ENCODE results near the gene BNIP5. TPM values are rescaled to one million over a fixed set of nuclear protein-coding genes. Genes with fewer than 3 reads are reported as not detected.

The BNIP5 gene
- total and polyA plus RNA-seq, 3 experiments from 2014 or later = not detected

DNA sequence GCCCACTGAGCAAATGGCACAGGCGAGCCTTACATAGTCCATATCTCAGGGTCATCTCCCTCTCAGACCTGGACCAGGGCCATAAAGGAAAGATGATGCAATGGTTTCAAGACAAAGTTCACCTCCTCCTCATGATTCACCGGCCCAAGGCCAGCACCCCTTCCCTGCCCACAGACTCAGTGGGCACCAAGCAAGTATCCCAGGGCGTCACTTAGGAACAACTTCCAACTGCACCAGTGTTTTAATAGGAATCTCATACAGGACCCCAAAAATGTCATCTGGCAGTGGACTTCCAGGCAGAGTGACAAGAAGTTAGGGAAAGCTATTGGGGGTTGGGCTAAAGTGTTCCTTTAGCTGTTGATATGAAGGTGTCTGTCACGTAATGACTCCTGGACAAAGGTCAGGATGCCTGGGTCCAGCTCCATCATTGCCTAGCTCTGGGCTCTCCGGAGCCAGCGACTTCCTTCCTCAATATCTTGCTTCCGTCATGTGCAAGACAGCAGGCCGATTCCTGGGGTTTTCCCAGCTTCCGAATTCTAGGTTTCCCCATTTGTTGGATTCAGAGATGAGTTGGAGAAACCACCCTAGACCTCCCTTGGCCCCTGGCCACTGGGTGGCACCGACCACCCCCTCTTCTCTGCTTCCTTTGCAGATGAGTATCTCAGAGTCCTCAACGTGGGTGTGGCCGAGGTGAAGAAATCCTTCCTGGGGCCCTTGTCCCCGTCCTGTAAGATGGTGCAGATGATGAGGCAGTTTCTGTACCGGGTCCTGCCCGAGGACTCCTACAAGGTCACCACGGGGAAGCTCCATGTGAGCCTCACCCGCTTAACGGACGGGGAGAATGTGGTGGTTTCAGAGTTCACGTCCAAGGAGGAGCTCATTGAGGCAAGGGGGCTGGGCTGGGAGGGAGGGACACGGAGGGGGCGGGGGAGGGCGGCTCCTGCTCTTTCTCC, 45.7 kb downstream of the BNIP5 start:
- CTCF ChIA-PET = interaction anchor here (3.6 kb wide), 1 partner anchor 11 kb away, joined by 19 read pairs; no protein-coding TSS in a partner anchor
- no peak for DNase-seq

GRCh38 chr6:36289281-36289878, 47.3 kb downstream of the BNIP5 start:
- POLR2A ChIA-PET = interaction anchor here (0.5 kb wide), 1 partner anchor 40 kb away, joined by 8 read pairs; no protein-coding TSS in a partner anchor

More for the DNA sequence above, 45.7 kb downstream of the BNIP5 start:
- Mint-ChIP-seq H3K36me3 (no peaks in the 10 kb centered on the region), H3K4me3 (no peak overlapping the region), H3K27ac (peak overlapping the region in 1 of 8 donors; percentile 5), H3K4me1 (peaks cover 4 to 7% (median 7%) of the 10 kb centered on the region in 3 donors), H3K27me3 (peaks cover 16 to 24% of the 10 kb centered on the region in 2 donors), H3K9me3 (no peaks in the 10 kb centered on the region)
- POLR2A ChIA-PET = no interaction called here
- no peak overlapping the region for H3K4me3 ChIP-seq (ENCODE audit: low read length)
- H3K27me3 ChIP-seq (ENCODE audit: insufficient read depth, low read length, poor library complexity, severe bottlenecking) = peaks cover under 1% of the 10 kb centered on the region
- H3K9me3 ChIP-seq (ENCODE audit: low read length) = no peaks in the 10 kb centered on the region
- H3K4me1 ChIP-seq (ENCODE audit: insufficient read depth, low read length) = peaks cover 10% of the 10 kb centered on the region
- H3K36me3 ChIP-seq (ENCODE audit: insufficient read depth, low read length) = no peaks in the 10 kb centered on the region
- no peak overlapping the region for H3K27ac ChIP-seq (ENCODE audit: low read depth, low read length)

GRCh38 chr6:36286858-36287257, 49.8 kb downstream of the BNIP5 start:
- ChIA-PET POLR2A (no interaction called here), CTCF (interaction anchor here (2.1 kb wide), 1 partner anchor 54 kb away, joined by 7 read pairs; no protein-coding TSS in a partner anchor)
- peaks cover 10% of the 10 kb centered on the region for H3K4me1 ChIP-seq (ENCODE audit: insufficient read depth, low read length)
- Mint-ChIP-seq H3K9me3 (no peaks in the 10 kb centered on the region), H3K27ac (no peak overlapping the region), H3K36me3 (peaks cover 0 to 6% (median 0%) of the 10 kb centered on the region in 3 donors), H3K27me3 (peaks cover 25 to 54% of the 10 kb centered on the region in 2 donors), H3K4me3 (no peak overlapping the region), H3K4me1 (peaks cover 4 to 7% (median 7%) of the 10 kb centered on the region in 3 donors)
- no peaks in the 10 kb centered on the region for H3K36me3 ChIP-seq (ENCODE audit: insufficient read depth, low read length)
- no peak overlapping the region for H3K4me3 ChIP-seq (ENCODE audit: low read length)
- peaks cover 24% of the 10 kb centered on the region for H3K27me3 ChIP-seq (ENCODE audit: insufficient read depth, low read length, poor library complexity, severe bottlenecking)
- no peaks in the 10 kb centered on the region for H3K9me3 ChIP-seq (ENCODE audit: low read length)
- DNase-seq = no peak
- H3K27ac ChIP-seq (ENCODE audit: low read depth, low read length) = no peak overlapping the region

More at GRCh38 chr6:36289281-36289878, 47.3 kb downstream of the BNIP5 start:
- Histone ChIP-seq H3K27ac (ENCODE audit: low read depth, low read length) (no peak overlapping the region), H3K4me3 (ENCODE audit: low read length) (no peak overlapping the region), H3K36me3 (ENCODE audit: insufficient read depth, low read length) (no peaks in the 10 kb centered on the region), H3K27me3 (ENCODE audit: insufficient read depth, low read length, poor library complexity, severe bottlenecking) (peaks cover 15% of the 10 kb centered on the region), H3K4me1 (ENCODE audit: insufficient read depth, low read length) (peaks cover 10% of the 10 kb centered on the region), H3K9me3 (ENCODE audit: low read length) (no peaks in the 10 kb centered on the region)
- H3K27me3 Mint-ChIP-seq = peaks cover 23 to 38% of the 10 kb centered on the region in 2 donors
- peaks cover 4 to 7% (median 7%) of the 10 kb centered on the region in 3 donors for H3K4me1 Mint-ChIP-seq
- CTCF ChIA-PET = interaction anchor here (1.2 to 2.3 kb wide), 2 partner anchors 13 to 71 kb away, joined by 3 to 5 read pairs; no protein-coding TSS in a partner anchor
- H3K4me3 Mint-ChIP-seq = no peak overlapping the region
- DNase-seq = no peak
- H3K9me3 Mint-ChIP-seq = no peaks in the 10 kb centered on the region
- no peak overlapping the region for H3K27ac Mint-ChIP-seq
- no peaks in the 10 kb centered on the region for H3K36me3 Mint-ChIP-seq

GRCh38 chr6:36285797-36286196, 50.9 kb downstream of the BNIP5 start:
- H3K36me3 ChIP-seq (ENCODE audit: insufficient read depth, low read length) = no peaks in the 10 kb centered on the region
- ChIA-PET CTCF (interaction anchor here (2.1 kb wide), 1 partner anchor 55 kb away, joined by 7 read pairs; no protein-coding TSS in a partner anchor), POLR2A (no interaction called here)
- Mint-ChIP-seq H3K9me3 (no peaks in the 10 kb centered on the region), H3K4me3 (peak overlapping the region in 1 of 7 donors; percentile 30), H3K27me3 (peaks cover 32 to 54% of the 10 kb centered on the region in 2 donors), H3K36me3 (peaks cover 0 to 6% (median 0%) of the 10 kb centered on the region in 3 donors), H3K4me1 (peaks cover 4 to 7% (median 7%) of the 10 kb centered on the region in 3 donors), H3K27ac (no peak overlapping the region)
- H3K27ac ChIP-seq (ENCODE audit: low read depth, low read length) = no peak overlapping the region
- H3K27me3 ChIP-seq (ENCODE audit: insufficient read depth, low read length, poor library complexity, severe bottlenecking) = peaks cover 24% of the 10 kb centered on the region
- H3K9me3 ChIP-seq (ENCODE audit: low read length) = no peaks in the 10 kb centered on the region
- H3K4me3 ChIP-seq (ENCODE audit: low read length) = no peak overlapping the region
- H3K4me1 ChIP-seq (ENCODE audit: insufficient read depth, low read length) = peaks cover 10% of the 10 kb centered on the region
- no peak for DNase-seq

DNA sequence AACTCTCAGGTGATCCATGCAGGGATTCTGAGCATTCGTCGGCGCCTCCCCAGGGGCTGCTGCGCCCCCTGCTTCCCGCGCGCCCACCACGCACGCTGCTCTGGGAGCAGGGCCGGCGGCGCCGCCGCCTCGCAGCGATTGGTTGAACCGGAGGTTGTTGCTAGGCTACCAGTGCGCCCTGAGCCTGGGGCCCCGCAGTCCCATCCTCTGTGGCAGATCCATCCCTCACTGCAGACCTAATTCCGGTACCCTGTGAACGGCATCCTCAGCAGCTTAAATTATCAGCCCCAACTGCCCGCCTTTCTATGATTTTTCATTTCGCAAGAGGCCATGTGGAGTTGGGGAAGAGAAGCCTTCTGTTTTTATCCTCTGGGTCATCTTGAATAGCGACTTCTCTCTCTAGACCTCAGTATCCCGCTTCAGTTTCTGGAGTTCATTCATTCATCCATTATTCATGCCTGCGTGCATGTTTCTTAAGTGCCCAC, 51.5 kb downstream of the BNIP5 start:
- POLR2A ChIA-PET = no interaction called here
- Histone ChIP-seq H3K4me1 (ENCODE audit: insufficient read depth, low read length) (peaks cover 10% of the 10 kb centered on the region), H3K4me3 (ENCODE audit: low read length) (no peak overlapping the region), H3K27me3 (ENCODE audit: insufficient read depth, low read length, poor library complexity, severe bottlenecking) (peaks cover 24% of the 10 kb centered on the region), H3K9me3 (ENCODE audit: low read length) (no peaks in the 10 kb centered on the region), H3K27ac (ENCODE audit: low read depth, low read length) (no peak overlapping the region), H3K36me3 (ENCODE audit: insufficient read depth, low read length) (no peaks in the 10 kb centered on the region)
- Mint-ChIP-seq H3K36me3 (peaks cover 0 to 6% (median 0%) of the 10 kb centered on the region in 3 donors), H3K4me3 (peak overlapping the region in 1 of 7 donors; percentile 11), H3K9me3 (no peaks in the 10 kb centered on the region), H3K27me3 (peaks cover 35 to 56% of the 10 kb centered on the region in 2 donors), H3K27ac (no peak overlapping the region), H3K4me1 (peaks cover 4 to 7% (median 7%) of the 10 kb centered on the region in 3 donors)
- DNase-seq = no peak
- CTCF ChIA-PET = no interaction called here

- Histone ChIP-seq H3K27ac (ENCODE audit: low read depth, low read length) (no peak overlapping the region), H3K27me3 (ENCODE audit: insufficient read depth, low read length, poor library complexity, severe bottlenecking) (peaks cover 26% of the 10 kb centered on the region), H3K4me1 (ENCODE audit: insufficient read depth, low read length) (peaks cover 10% of the 10 kb centered on the region), H3K36me3 (ENCODE audit: insufficient read depth, low read length) (no peaks in the 10 kb centered on the region), H3K4me3 (ENCODE audit: low read length) (no peak overlapping the region), H3K9me3 (ENCODE audit: low read length) (no peaks in the 10 kb centered on the region)
- ChIA-PET POLR2A (no interaction called here), CTCF (no interaction called here)
- no peak overlapping the region for H3K27ac Mint-ChIP-seq
- H3K4me1 Mint-ChIP-seq = peaks cover 4 to 7% (median 7%) of the 10 kb centered on the region in 3 donors
- peaks cover 0 to 6% (median 2%) of the 10 kb centered on the region in 3 donors for H3K36me3 Mint-ChIP-seq
- no peaks in the 10 kb centered on the region for H3K9me3 Mint-ChIP-seq
- DNase-seq = no peak
- no peak overlapping the region for H3K4me3 Mint-ChIP-seq
- H3K27me3 Mint-ChIP-seq = peaks cover 42 to 58% of the 10 kb centered on the region in 2 donors
Measured at GRCh38 chr6:36284359-36284758, 52.3 kb downstream of the BNIP5 start.

DNA sequence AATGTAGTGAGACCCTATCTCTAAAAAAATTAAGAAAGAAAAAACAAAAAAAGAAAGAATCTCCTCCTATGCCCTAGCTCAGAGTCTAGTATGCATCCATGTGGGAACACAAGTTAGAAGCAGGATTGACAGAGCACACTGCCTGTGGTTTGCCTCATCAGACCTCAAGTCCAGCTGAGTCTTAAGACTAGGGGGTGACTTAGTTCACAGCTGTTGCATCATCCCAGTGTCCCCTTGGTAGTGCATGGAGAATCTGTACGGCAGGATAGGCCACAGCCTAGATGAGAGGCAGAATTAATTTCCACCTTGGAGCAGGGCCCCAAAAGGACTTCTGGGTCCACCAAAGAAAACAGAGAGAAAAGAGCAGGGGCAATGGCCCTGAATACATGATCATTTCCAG, 53.1 kb downstream of the BNIP5 start:
- DNase-seq = no peak
- Mint-ChIP-seq H3K9me3 (no peaks in the 10 kb centered on the region), H3K36me3 (peaks cover 0 to 6% (median 2%) of the 10 kb centered on the region in 3 donors), H3K27ac (no peak overlapping the region), H3K27me3 (peaks cover 43 to 61% of the 10 kb centered on the region in 2 donors), H3K4me3 (no peak overlapping the region), H3K4me1 (peaks cover 4 to 7% (median 7%) of the 10 kb centered on the region in 3 donors)
- Histone ChIP-seq H3K4me3 (ENCODE audit: low read length) (no peak overlapping the region), H3K27me3 (ENCODE audit: insufficient read depth, low read length, poor library complexity, severe bottlenecking) (peaks cover 28% of the 10 kb centered on the region), H3K9me3 (ENCODE audit: low read length) (no peaks in the 10 kb centered on the region), H3K36me3 (ENCODE audit: insufficient read depth, low read length) (no peaks in the 10 kb centered on the region), H3K27ac (ENCODE audit: low read depth, low read length) (no peak overlapping the region), H3K4me1 (ENCODE audit: insufficient read depth, low read length) (peaks cover 10% of the 10 kb centered on the region)
- POLR2A ChIA-PET = no interaction called here
- CTCF ChIA-PET = interaction anchor here (1.9 kb wide), 1 partner anchor 19 kb away, joined by 6 read pairs; no protein-coding TSS in a partner anchor

Data from CD8-positive, alpha-beta memory T cell (primary cell).